Measurements from ENCODE around the gene GRHL1.
A peak's percentile ranks its signal among the peaks of the same experiment; 100 is the strongest.
"Not testable (repeated sequence)": the region's sequence is repeated elsewhere in the genome, so short reads cannot be mapped to it uniquely, and the experiment has no call there.

The GRHL1 gene, protein sequence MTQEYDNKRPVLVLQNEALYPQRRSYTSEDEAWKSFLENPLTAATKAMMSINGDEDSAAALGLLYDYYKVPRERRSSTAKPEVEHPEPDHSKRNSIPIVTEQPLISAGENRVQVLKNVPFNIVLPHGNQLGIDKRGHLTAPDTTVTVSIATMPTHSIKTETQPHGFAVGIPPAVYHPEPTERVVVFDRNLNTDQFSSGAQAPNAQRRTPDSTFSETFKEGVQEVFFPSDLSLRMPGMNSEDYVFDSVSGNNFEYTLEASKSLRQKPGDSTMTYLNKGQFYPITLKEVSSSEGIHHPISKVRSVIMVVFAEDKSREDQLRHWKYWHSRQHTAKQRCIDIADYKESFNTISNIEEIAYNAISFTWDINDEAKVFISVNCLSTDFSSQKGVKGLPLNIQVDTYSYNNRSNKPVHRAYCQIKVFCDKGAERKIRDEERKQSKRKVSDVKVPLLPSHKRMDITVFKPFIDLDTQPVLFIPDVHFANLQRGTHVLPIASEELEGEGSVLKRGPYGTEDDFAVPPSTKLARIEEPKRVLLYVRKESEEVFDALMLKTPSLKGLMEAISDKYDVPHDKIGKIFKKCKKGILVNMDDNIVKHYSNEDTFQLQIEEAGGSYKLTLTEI

DNA sequence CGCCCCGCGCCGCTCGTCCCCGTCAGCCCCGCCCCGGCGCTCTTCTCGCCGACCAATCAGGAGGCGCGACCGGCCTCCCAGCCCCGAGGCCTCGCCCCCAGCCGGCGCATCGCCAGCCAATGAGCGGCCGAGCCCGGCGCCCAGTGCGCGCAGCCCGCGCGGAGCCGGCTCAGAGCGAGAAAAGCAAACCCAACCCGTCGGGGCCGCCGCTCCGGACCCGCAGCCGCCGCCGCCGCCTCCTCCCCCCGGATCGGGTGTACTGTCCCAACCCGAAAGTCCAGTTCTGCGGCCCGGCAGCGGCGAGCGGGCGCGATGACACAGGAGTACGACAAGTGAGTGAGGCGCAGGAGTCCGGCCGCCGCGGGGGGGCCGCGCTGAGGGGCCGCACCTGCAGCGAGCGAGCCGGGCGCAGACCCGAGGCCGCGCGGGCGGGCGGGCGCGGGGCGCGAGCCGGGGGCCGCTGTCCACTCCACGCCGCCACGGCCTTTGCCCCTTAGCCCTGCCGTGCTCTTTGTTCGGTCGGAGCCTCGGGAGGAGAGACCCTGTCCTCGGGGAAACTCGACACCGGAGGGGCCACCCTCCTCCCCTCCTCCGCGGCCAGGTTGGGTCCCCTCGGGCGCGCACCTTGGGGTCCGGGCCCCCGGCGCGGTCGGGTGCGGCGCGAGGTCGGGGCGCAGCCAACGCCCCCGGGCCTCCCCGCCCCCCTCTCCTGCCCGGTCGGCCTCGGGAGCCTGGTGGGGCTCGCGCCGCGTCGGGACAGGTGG is at the start of gene GRHL1:
Gene GRHL1, plus strand, starts transcription at position 172 of the 764 bp plus-strand sequence. Its CDS starts 141 bp downstream, at position 313.
- peak; percentile 77 to 79 for DNase-seq (ENCODE audit: low read depth in 2 of 2)

DNA sequence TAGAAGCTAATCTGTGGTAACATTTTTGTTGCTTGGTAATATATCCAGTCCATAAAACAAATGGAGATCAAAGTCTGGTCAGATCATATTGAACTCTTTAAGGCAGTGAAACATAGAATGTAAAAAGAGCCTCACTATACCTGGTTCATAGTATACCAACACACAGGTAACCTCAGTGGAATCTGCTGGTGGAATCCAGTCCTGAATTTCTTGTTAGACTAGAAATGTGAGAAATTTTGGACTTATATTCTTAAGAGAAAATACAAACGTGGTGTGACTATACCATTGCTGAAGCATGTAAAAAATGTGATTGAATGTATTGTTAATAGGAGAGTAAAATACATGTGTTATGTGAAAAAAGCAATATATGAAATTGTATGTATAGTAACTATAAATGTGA is 46.1 kb upstream of the GRHL1 start:
- no peak for DNase-seq (ENCODE audit: low read depth in 2 of 2)

DNA sequence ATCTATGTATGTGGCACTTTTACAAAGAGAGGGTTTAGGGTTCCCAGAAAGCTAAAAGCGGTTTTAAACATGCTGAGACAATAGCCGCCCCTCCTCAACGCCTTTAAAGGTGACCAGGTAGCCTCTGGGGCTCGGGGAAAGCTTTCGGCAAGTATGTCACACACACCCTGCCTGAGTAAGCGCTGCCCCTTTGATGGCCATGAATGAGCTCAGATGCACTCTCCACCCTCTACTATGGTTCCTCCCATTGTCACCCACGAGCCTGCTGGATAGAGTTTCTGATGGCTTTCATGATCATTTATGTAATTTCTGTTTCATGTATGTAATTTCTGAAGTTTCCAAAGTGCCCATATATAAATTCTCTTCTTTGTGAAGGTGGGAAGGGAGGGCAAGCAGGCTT is 44.1 kb upstream of the GRHL1 start:
- no peak for DNase-seq (ENCODE audit: low read depth in 2 of 2)

DNA sequence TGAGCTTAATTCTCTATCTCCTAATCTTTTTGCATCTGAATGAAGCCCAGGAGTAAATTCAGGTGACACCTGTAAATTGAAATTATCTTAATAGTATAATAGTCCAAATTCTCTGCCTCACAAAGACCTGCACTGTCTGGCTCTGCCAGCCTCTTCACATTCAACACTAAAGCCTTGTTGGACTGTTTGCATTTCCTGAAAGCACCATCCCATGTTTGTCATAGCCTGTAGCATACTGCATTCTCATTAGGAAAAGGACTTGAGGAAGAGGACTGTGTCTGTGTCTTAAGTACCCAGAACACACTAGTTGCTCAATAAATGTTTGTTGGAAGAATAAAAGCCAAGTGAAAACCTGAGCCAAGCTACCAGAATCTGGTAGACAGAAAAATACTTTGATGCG is 42.9 kb upstream of the GRHL1 start:
- DNase-seq (ENCODE audit: low read depth in 2 of 2): no peak

DNA sequence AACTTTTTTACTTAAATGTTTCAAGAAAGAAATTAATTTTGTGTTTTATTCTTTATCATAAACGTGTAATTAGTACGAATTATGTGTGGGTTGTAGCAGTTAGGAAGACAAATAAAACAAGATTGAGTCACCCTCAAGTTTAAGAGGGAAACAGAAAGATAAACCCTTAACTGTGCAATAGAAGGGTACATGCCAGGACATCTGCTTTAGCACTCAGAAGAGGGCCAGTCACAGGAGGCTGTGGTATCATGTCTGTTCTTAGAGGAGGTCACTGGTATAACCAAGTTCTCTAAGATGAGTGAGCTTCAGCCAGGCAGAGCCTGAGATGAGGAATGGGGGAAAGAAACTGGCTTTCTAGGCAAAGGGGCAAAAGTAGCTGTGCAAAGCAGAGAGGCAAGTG is 42.4 kb upstream of the GRHL1 start:
- DNase-seq (ENCODE audit: low read depth in 2 of 2): no peak

DNA sequence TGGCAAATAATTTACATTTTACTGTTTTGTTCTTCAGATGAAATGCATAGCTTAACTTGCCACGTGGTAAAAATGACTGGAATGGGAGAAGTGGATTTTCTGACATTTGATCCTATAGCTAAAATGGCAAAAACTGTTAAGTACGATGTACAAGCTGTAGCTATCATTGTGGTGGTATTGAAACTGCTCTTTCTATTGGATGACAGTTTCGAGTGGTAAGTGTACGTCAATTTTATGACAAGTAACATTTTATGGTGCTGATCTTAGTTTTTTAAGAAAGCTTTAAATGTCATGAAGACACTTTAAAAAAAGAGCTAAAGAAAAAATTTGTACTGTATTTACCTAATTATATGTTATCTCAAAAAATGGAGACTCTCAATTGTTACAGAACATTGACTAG is 40.8 kb upstream of the GRHL1 start:
- no peak for DNase-seq (ENCODE audit: low read depth in 2 of 2)

DNA sequence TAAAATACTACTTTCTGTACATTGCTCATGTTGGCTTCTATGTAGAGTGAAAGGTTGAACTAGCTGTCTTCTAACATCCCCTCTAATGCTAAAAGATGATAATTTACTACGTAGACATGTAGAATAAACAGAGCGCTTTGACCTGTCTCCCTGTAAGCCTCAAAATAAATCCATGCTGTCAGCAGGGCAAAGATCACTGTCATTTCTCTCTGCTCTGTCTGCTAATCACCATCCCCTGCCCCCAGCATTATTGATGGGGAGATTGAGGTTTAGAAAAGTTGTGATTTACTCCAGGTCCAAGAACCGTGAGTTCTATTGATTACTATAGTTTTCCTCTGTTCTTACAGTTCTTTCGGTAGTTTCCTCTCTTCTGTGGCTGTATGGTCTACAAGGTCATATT is 39.0 kb upstream of the GRHL1 start:
- no peak for DNase-seq (ENCODE audit: low read depth in 2 of 2)

DNA sequence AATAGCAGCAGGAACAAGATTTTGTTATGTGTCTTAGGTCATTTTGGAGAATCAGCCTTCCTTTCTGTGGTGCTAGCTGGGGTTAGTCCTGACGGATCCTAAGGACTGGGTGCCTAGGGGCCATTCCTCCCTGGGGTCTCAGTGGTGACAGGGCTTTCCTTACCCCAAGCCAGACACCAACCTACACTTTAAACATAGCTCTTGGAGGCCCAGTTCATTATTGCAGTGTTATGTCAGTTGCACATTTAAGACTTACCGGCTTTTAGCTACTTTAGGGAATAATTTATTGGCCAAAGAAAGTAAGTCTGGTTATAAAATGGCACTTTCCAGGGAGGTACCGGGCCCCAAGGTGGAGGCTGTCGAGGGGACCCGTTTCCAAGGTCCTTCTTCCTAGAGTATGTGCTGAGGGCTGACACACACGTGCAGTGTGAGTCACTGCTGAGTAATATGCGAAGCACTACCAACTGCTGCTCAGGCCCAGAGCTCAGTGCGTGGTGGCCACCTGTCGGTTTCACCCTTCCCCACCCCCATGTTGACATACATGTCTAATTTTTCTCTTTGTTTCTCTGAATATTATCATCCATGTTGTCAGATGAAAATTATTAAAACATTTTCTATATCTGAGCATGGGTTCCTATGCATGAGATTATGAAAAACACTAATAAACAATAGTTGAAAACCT is 37.0 kb upstream of the GRHL1 start:
- no peak for DNase-seq (ENCODE audit: low read depth in 2 of 2)

DNA sequence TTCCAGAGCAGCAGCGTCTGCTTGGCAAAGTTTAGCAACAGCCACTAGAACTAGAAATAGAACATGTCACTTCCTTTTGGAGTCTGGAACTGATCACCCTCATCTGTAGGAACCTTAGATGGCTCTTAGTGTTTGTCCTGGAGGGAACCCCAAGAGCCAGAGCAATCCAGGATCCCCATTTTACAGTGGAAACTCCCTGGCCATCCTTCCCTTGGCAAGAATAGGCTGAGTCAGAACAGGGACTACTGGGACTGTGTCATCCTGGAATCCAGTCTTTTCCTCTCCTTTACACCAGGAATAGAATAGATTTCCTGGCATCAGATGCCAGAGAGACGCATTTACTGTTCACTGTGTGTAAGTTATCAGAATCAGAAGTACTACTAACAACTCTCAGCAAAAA is 33.2 kb upstream of the GRHL1 start:
- no peak for DNase-seq (ENCODE audit: low read depth in 2 of 2)

DNA sequence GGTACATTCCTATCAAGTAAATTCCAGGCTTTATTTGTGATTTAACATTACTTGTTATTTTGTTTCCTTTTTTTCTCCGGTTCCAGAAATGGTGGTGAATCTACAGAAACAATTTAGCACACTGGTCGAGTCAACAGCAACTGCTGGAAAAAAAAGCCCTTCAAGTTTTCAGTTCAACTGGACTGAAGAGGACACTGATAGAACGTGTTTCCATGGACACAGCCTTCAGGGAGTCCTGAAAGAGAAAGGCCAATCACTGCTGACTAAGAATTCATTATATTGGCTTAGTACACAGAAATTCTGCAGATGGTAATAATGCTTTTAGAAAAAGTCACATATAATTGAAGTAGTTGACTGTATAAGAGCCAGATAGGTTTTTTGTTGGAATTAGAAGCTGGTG is 32.0 kb upstream of the GRHL1 start:
- DNase-seq (ENCODE audit: low read depth in 2 of 2): no peak

DNA sequence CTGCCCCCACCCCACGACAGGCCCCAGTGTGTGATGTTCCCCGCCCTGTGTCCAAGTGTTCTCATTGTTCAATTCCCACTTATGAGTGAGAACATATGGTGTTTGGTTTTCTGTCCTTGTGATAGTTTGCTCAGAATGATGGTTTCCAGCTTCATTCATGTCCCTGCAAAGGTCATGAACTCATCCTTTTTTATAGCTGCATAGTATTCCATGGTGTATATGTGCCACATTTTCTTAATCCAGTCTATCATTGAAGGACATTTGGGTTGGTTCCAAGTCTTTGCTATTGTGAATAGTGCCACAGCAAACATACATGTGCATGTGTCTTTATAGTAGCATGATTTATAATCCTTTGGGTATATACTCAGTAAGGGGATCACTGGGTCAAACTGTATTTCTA is 24.5 kb upstream of the GRHL1 start:
- not testable (repeated sequence) for DNase-seq (ENCODE audit: low read depth in 2 of 2)

DNA sequence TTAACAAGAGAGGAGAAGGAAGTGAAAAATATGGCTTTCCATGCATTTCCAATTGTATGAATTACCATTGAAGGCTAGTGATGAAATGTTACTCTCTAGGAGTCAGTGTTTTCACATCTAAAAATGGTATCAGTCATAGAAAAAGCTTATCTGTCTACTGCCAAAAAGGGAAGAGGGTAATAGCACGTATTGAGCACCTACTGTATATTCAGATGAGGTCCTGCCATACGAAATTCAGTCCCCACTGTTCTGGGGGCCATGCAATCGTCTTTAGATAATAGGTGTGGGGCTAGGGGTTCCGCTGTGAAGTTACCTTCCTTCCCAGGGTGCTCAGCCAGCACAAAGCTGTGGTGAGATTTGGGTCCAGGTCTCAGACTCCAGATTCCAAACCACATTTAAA is 14.2 kb upstream of the GRHL1 start:
- no peak for DNase-seq (ENCODE audit: low read depth in 2 of 2)

DNA sequence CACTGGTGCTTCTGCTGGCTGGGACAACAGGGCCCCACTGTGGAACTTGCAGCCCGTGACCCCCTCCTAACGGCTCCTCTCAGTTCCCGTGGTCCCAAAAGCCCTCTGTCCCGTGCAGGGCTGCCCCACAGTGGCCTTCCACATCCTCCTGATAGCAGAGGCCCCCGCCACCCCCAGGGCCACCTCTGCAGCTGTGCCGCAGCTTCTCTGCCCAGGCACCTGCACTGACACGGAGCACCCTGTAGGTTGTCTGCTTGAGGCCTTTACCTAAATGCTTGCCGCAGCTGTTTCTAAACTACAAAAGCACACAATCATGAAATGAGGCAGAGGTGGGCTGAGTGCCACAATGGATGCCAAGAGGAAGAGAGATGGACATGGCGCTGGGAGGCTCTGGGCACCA is 13.5 kb upstream of the GRHL1 start:
- DNase-seq (ENCODE audit: low read depth in 2 of 2): no peak

DNA sequence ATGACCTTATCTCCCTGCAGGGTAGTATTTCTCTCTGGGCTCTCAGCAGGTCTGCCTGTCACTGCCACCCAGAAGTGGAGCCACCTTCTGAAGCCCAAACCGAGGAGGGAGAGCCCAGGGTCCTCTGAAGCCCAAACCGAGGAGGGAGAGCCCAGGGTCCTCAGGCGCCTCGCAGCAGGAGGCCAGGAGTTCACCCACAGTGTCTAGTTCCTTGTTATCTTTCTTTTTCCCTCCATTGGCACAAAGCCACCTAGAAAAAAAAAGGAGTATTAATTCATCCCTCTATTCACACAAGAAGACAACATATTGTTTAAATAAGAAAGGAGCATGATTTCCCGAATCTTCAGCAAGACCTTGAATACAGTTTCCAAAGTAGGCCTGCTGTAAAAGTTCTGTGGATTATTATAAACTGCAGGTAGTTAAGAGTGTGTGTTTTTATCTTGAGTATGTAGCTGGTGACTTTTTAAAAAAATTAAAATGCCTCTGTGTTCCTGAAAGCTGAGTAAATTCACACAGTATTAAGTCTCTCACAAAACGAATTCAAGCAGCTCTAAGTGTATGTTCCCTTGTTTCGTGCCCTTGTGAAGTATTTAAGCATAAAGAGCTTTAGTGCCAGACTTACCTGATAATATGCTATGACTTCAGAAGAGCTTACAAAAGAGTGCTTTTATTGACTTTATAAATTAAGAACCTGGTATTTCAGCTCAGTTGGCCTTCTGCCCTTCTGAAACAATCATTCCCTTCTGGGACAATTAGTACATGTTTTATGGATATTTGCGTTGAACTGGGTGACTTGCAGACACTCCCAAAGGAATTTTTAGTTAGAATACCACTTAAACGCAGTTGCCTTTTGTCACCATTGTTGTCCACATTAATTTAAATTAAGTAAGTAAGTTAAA is 11.7 kb upstream of the GRHL1 start:
- DNase-seq (ENCODE audit: low read depth in 2 of 2): no peak

DNA sequence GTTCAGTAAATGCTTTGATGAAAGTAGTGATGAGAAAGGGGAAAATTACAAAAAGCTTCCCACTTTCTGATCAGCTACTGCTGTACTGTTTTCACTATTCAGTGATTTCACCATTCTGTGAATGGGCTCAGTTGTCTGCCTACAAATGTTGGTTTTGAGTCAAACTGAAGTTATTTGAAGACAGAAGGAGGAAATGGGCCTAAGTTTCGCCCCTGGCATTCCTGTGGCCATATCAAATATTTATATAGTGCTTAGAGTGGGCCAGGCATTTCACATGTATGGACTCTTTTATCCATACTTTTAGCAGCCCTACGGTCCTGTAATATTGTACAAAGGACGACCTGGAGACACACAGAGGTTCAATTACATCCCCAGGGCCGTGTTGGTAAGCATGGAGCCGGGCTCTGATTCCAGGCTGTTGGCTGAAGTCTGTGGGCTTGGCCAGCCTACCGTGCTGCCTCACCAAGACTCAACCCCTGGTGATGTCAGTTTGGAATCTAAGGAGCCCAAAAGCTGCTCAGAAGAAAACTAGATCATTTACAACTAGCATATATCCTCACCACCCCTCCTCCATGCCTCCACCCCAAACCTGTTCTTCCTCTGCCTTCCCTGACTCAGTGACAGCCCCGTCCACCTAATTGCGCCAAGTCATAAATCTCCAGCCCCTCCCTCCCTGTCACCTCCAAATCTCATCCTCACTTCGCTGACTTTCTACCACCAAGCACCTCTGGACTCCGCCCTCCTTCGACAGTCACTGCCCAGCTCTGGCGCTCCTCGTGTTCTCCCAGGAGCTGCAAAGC is 10.1 kb upstream of the GRHL1 start:
- no peak for DNase-seq (ENCODE audit: low read depth in 2 of 2)

DNA sequence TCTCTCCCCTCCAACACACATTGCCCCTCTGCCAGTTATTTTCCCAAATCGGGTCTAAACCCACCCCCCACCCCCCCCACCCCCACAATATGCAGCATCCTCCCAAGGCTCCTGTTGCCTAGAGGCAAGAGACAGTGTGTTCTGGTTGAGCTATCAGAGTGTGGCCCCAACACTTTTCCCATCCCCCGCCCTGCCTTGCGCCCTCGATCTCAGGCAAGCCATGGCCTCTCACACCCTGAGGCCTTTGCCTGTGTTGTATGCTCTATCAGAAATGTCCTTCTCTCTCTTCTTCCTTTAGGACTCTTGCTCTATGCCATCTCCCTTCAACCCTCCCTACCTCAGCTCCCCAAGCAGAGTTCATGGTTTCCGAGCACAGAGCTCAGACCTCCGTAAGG is 9.5 kb upstream of the GRHL1 start:
- DNase-seq (ENCODE audit: low read depth in 2 of 2): no peak

DNA sequence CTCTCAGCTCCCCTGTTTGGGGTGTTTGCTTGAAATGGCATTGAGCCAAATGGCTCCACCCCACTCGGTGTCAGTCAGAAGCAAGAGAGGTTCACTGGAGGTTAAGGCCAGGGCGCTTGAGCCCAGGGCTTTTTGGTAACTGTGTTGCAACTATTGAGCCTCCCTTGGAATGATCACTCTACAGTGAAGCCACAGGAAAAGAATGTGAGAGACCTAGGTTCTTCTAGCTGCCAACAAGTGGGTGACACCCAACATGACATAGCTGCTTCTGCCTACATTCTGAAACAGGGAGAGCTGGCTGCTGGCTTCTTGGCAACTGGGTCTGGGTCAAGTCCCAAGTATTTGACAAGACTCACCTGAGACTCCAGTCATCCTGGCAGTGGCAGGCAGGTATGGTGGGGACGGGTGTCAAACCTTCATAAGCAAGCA is 7.1 kb upstream of the GRHL1 start:
- DNase-seq (ENCODE audit: low read depth in 2 of 2): no peak

DNA sequence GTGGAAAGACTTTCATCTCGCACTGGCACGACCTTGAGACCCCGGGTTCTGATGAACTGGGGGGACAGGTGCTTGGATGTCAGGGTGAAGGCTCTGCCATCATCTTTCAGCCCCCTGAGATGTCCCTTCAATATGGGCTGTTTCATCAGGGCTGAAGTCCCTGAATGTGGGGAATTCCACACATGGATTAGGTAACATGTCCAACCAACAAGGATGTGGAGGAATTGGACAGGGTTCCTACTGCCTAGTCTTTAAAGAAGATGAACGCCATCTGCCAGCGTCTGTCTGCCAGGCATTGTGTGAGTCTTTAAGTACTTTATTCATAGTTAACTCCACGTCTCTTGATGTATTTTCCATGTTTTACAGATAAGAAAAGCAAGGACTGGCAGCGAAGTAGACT is 5.9 kb upstream of the GRHL1 start:
- no peak for DNase-seq (ENCODE audit: low read depth in 2 of 2)

DNA sequence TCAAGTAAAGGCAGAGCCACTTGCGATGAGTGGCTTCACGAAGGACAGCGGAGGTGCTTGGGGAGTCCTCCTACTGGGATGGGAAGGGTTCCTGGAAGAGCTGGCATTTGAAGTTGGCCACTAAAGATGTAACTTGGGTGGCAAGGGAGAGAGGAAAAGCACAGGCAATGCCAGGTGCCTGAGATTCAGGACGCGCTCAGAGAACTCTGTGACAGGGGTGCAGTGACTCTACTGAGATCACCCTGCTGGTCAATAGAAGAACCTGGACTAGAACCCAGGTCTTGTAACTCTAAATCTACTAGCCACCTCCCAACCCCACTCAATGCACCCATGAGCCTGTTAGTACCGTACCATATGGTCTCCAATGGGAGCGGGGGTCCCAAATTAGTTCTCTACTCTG is 5.4 kb upstream of the GRHL1 start:
- no peak for DNase-seq (ENCODE audit: low read depth in 2 of 2)

DNA sequence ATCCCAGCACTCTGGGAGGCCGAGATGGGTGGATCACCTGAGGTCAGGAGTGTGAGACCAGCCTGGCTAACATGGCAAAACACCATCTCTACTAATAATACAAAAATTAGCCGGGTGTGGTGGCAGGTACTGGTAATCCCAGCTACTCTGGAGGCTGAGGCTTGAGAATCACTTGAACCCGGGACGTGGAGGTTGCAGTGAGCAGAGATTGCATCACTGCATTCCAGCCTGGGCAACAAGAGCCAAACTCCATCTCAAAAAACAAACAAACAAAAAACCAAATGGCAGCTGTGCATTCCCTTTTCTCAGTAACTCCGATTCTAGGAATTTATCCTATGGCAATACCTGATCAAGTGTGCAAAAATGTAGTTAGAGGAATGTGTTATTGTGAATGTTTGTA is 4.7 kb upstream of the GRHL1 start:
- no peak for DNase-seq (ENCODE audit: low read depth in 2 of 2)

All from stimulated activated CD8-positive, alpha-beta memory T cell treated with anti-CD3 and anti-CD28 coated beads, Interleukin-7, amount 100 ng/mL, for 1 hour (primary cell).